ENCODE measurements around the gene HECTD4. TPM values are rescaled to one million over a fixed set of nuclear protein-coding genes. Genes with fewer than 3 reads are reported as not detected.
A peak's percentile ranks its signal among the peaks of the same experiment; 100 is the strongest.

Gene HECTD4
- total RNA-seq, 1 experiment from 2014 or later: 65.7 TPM

GRCh38 chr12:112140728-112141127 is 241.5 kb downstream of the HECTD4 start:
- Mint-ChIP-seq H3K27me3 (ENCODE audit: unreplicated experiment) (no peaks in the 10 kb centered on the region), H3K4me1 (ENCODE audit: low read depth, unreplicated experiment) (no peaks in the 10 kb centered on the region), H3K36me3 (ENCODE audit: insufficient read depth, unreplicated experiment) (peaks cover 48% of the 10 kb centered on the region), H3K27ac (ENCODE audit: unreplicated experiment) (no peak overlapping the region), H3K9me3 (ENCODE audit: low read depth, unreplicated experiment) (no peaks in the 10 kb centered on the region), H3K4me3 (ENCODE audit: low read depth, unreplicated experiment) (no peak overlapping the region)
- BruUV-seq (replicated peaks): no TSS peak
- no peak for DNase-seq
- TF ChIP-seq CTCF (IDR thresholded peaks at IDR 0.05; ENCODE audit: unreplicated experiment): no peak
- intact Hi-C loops (cut with micrococcal nuclease; ENCODE audit: unreplicated experiment): no loop called here
- CTCF ChIA-PET: interaction anchor here (0.7 kb wide), 1 partner anchor 117 kb away, joined by 3 read pairs; no protein-coding TSS in a partner anchor

GRCh38 chr12:112134731-112135130 is 247.5 kb downstream of the HECTD4 start:
- no peak for DNase-seq
- Mint-ChIP-seq H3K27ac (ENCODE audit: unreplicated experiment) (no peak overlapping the region), H3K27me3 (ENCODE audit: unreplicated experiment) (no peaks in the 10 kb centered on the region), H3K4me1 (ENCODE audit: low read depth, unreplicated experiment) (no peaks in the 10 kb centered on the region), H3K9me3 (ENCODE audit: low read depth, unreplicated experiment) (no peaks in the 10 kb centered on the region), H3K4me3 (ENCODE audit: low read depth, unreplicated experiment) (no peak overlapping the region), H3K36me3 (ENCODE audit: insufficient read depth, unreplicated experiment) (peaks cover 26% of the 10 kb centered on the region)
- no TSS peak for BruUV-seq (replicated peaks)
- intact Hi-C loops (cut with micrococcal nuclease; ENCODE audit: unreplicated experiment): no loop called here
- no peak for TF ChIP-seq CTCF (IDR thresholded peaks at IDR 0.05; ENCODE audit: unreplicated experiment)
- CTCF ChIA-PET: no interaction called here

- CTCF ChIA-PET: interaction anchor here (0.6 to 0.7 kb wide), 2 partner anchors 21 to 58 kb away, joined by 3 to 13 read pairs; no protein-coding TSS in a partner anchor
- intact Hi-C loops (cut with micrococcal nuclease; ENCODE audit: unreplicated experiment): no loop called here
These were observed 248.8 kb downstream of the HECTD4 start for GRCh38 chr12:112133418-112133817.

GRCh38 chr12:112131686-112132085 is 250.5 kb downstream of the HECTD4 start:
- intact Hi-C loops (cut with micrococcal nuclease; ENCODE audit: unreplicated experiment): no loop called here
- peaks cover 24% of the 10 kb centered on the region for H3K36me3 Mint-ChIP-seq (ENCODE audit: insufficient read depth, unreplicated experiment)
- peaks cover 9% of the 10 kb centered on the region for H3K4me1 Mint-ChIP-seq (ENCODE audit: low read depth, unreplicated experiment)
- CTCF ChIA-PET: interaction anchor here (0.6 kb wide), 1 partner anchor 914 kb away, joined by 3 read pairs; no protein-coding TSS in a partner anchor
- BruUV-seq (replicated peaks): TSS peak; percentile 2
- no peak for TF ChIP-seq CTCF (IDR thresholded peaks at IDR 0.05; ENCODE audit: unreplicated experiment)
- no peak for DNase-seq
- H3K9me3 Mint-ChIP-seq (ENCODE audit: low read depth, unreplicated experiment): no peaks in the 10 kb centered on the region
- H3K27me3 Mint-ChIP-seq (ENCODE audit: unreplicated experiment): no peaks in the 10 kb centered on the region
- H3K27ac Mint-ChIP-seq (ENCODE audit: unreplicated experiment): no peak overlapping the region
- H3K4me3 Mint-ChIP-seq (ENCODE audit: low read depth, unreplicated experiment): no peak overlapping the region

More at GRCh38 chr12:112133418-112133817, 248.8 kb downstream of the HECTD4 start:
- no peak for DNase-seq
- H3K27me3 Mint-ChIP-seq (ENCODE audit: unreplicated experiment): no peaks in the 10 kb centered on the region
- no peak for TF ChIP-seq CTCF (IDR thresholded peaks at IDR 0.05; ENCODE audit: unreplicated experiment)
- no peaks in the 10 kb centered on the region for H3K4me1 Mint-ChIP-seq (ENCODE audit: low read depth, unreplicated experiment)
- no peak overlapping the region for H3K27ac Mint-ChIP-seq (ENCODE audit: unreplicated experiment)
- no peaks in the 10 kb centered on the region for H3K9me3 Mint-ChIP-seq (ENCODE audit: low read depth, unreplicated experiment)
- H3K36me3 Mint-ChIP-seq (ENCODE audit: insufficient read depth, unreplicated experiment): peaks cover 26% of the 10 kb centered on the region
- H3K4me3 Mint-ChIP-seq (ENCODE audit: low read depth, unreplicated experiment): no peak overlapping the region
- BruUV-seq (replicated peaks): no TSS peak

Data from Calu3 (cell line).